HCT116 (cell line): Measurements from ENCODE around the gene IQCK. TPM values are rescaled to one million over a fixed set of nuclear protein-coding genes. Genes with fewer than 3 reads are reported as not detected.

Source experiments
- ATAC-seq: fragments of 200-7000 bp; cut with Tn5 transposase; 2 replicates; pipeline ENCODE4 v1.9.1; 2020; ENCODE audit warnings: mild to moderate bottlenecking, moderate library complexity
- BruUV-seq: library from RNA; stranded (reverse); fragments of 400-500 nt; replicated peaks from 2 replicates; lab custom pipeline; 2021; lab: Mats Ljungman, UMichigan
- CTCF ChIA-PET: fragments of 300-600 bp; sonication (Branson Sonifier 250); formaldehyde crosslinking; loops from one replicate; lab custom pipeline; 2021; ENCODE audit warnings: antibody characterized with exemption; lab: Charles Lee
- POLR2A ChIA-PET: fragments of 300-600, 350-600 bp; sonication (Branson Sonifier 250); formaldehyde crosslinking; loops from one replicate; lab custom pipeline; 2021; ENCODE audit warnings: antibody characterized with exemption; lab: Charles Lee
- RAD21 ChIA-PET, 2 experiments: fragments of 300-600 bp; sonication (Branson Sonifier 250); formaldehyde crosslinking; loops; one replicate each; lab custom pipeline; 2023; ENCODE audit warnings: low total read pairs in 2 of 2; ENCODE audit not compliant: uncharacterized antibody in 2 of 2, unreplicated experiment in 2 of 2, low non-redundant PET in 1 of 2; lab: Charles Lee
- DNase-seq: peaks from one replicate; pipeline ENCODE4 v3.0.0-alpha.2; 2010; ENCODE audit warnings: low read depth, low spot score
- H2AFZ ChIP-seq: fragments of 200-600 bp; shearing (Covaris generic), sonication (generic); 2 replicates; pipeline ENCODE4 v1.6.1; 2017; ENCODE audit warnings: low read depth, mixed run types, mixed read lengths, antibody characterized with exemption, low read length; ENCODE audit not compliant: poor library complexity, severe bottlenecking
- H3K27ac ChIP-seq: 2 replicates; pipeline ENCODE4 v1.5.1; 2012; ENCODE audit warnings: low read depth, low read length
- H3K27me3 ChIP-seq: fragments of 200-600 bp; sonication (generic); 2 replicates; pipeline ENCODE4 v1.6.1; 2016; ENCODE audit warnings: mixed run types, low read length, mixed read lengths; ENCODE audit not compliant: insufficient read depth
- H3K36me3 ChIP-seq, 2 experiments: fragments of 200-500 bp in 1 of 2; fragments of 200-600 bp in 1 of 2; sonication (Bioruptor generic) in 1 of 2; sonication (generic) in 1 of 2; 2 replicates each; pipeline versions ENCODE4 v1.5.1 to v1.6.1; 2014 to 2016; ENCODE audit warnings: low read length in 2 of 2, inconsistent platforms in 1 of 2, mixed read lengths in 1 of 2, mixed run types in 1 of 2; ENCODE audit not compliant: insufficient read depth in 2 of 2, control insufficient read depth in 1 of 2
- H3K4me1 ChIP-seq, 2 experiments: fragments of 200-600 bp in 1 of 2; sonication (generic) in 1 of 2; 2 replicates each; pipeline versions ENCODE4 v1.5.1 to v1.6.1; 2012 to 2017; ENCODE audit warnings: low read length in 2 of 2, inconsistent platforms in 1 of 2, mild to moderate bottlenecking in 1 of 2, mixed read lengths in 1 of 2, mixed run types in 1 of 2, moderate library complexity in 1 of 2; ENCODE audit not compliant: insufficient read depth in 2 of 2, control insufficient read depth in 1 of 2
- H3K4me2 ChIP-seq: fragments of 200-600 bp; sonication (generic); 2 replicates; pipeline ENCODE4 v1.6.1; 2017; ENCODE audit warnings: mixed run types, low read length, mixed read lengths
- H3K4me3 ChIP-seq, 2 experiments: fragments of 200-600 bp in 1 of 2; sonication (generic) in 1 of 2; replicated peaks in 1 of 2; 2 replicates each; pipeline ENCODE4 v1.5.1; 2011 to 2016; ENCODE audit warnings: low read length in 2 of 2, control low read depth in 1 of 2, low read depth in 1 of 2, mild to moderate bottlenecking in 1 of 2, mixed read lengths in 1 of 2, mixed run types in 1 of 2
- H3K79me2 ChIP-seq: fragments of 200-600 bp; sonication (generic); 2 replicates; pipeline ENCODE4 v1.6.1; 2017; ENCODE audit warnings: mild to moderate bottlenecking, mixed run types, low read length, moderate library complexity, mixed read lengths; ENCODE audit not compliant: insufficient read depth
- H3K9ac ChIP-seq: fragments of 200-600 bp; sonication (generic); 2 replicates; pipeline ENCODE4 v1.6.1; 2016; ENCODE audit warnings: low read length, mixed read lengths
- H3K9me2 ChIP-seq: fragments of 200-600 bp; sonication (generic), shearing (Covaris generic); 2 replicates; pipeline ENCODE4 v1.6.1; 2017; ENCODE audit warnings: mixed run types, mild to moderate bottlenecking, moderate library complexity; ENCODE audit not compliant: insufficient read depth
- H3K9me3 ChIP-seq, 2 experiments: fragments of 200-500 bp in 1 of 2; fragments of 200-600 bp in 1 of 2; sonication (Bioruptor generic) in 1 of 2; sonication (generic) in 1 of 2; 2 replicates each; pipeline ENCODE4 v1.6.1; 2014 to 2017; ENCODE audit warnings: low read length in 2 of 2, mixed read lengths in 2 of 2, inconsistent platforms in 1 of 2, low read depth in 1 of 2, mild to moderate bottlenecking in 1 of 2, mixed run types in 1 of 2, moderate library complexity in 1 of 2; ENCODE audit not compliant: control insufficient read depth in 1 of 2, insufficient read depth in 1 of 2
- H4K20me1 ChIP-seq: fragments of 200-600 bp; sonication (generic), shearing (Covaris generic); 2 replicates; pipeline ENCODE4 v1.6.1; 2017; ENCODE audit warnings: mixed run types, mild to moderate bottlenecking, moderate library complexity; ENCODE audit not compliant: insufficient read depth
- CBX3 ChIP-seq: IDR thresholded peaks from 2 replicates; pipeline ENCODE4 v1.6.1; 2012; ENCODE audit warnings: low read depth
- CTCF ChIP-seq, 3 experiments: fragments of 200-600 bp in 1 of 3; sonication (generic) in 1 of 3; IDR thresholded peaks in 2 of 3; conservative IDR thresholded peaks in 1 of 3; 2 replicates each; pipeline ENCODE4 v1.5.1; 2012 to 2017; ENCODE audit warnings: low read depth in 2 of 3, low read length in 2 of 3, antibody characterized with exemption in 1 of 3, borderline replicate concordance in 1 of 3, control low read depth in 1 of 3, mild to moderate bottlenecking in 1 of 3, mixed read lengths in 1 of 3, mixed run types in 1 of 3, moderate library complexity in 1 of 3; ENCODE audit not compliant: insufficient read depth in 1 of 3
- EGR1 ChIP-seq: IDR thresholded peaks from 2 replicates; pipeline ENCODE4 v1.6.1; 2012; ENCODE audit warnings: low read depth
- EZH2 ChIP-seq: fragments of 200-600 bp; sonication (generic); IDR thresholded peaks from 2 replicates; pipeline ENCODE4 v1.6.1; 2017; ENCODE audit warnings: antibody characterized with exemption, mixed run types
- EZH2phosphoT487 ChIP-seq: fragments of 200-600 bp; IDR thresholded peaks from 2 replicates; pipeline ENCODE4 v1.6.1; 2018; ENCODE audit warnings: antibody characterized with exemption, borderline replicate concordance
- FOSL1 ChIP-seq: IDR thresholded peaks from 2 replicates; pipeline ENCODE4 v1.6.1; 2012; ENCODE audit warnings: low read depth
- JUND ChIP-seq: IDR thresholded peaks from 2 replicates; pipeline ENCODE4 v1.6.1; 2012
- MAX ChIP-seq: IDR thresholded peaks from 2 replicates; pipeline ENCODE4 v1.6.1; 2012
- POLR2A ChIP-seq: IDR thresholded peaks from 2 replicates; pipeline ENCODE4 v1.7.0; 2011; ENCODE audit warnings: borderline replicate concordance; ENCODE audit not compliant: insufficient read depth, insufficient read length; ENCODE audit errors: extremely low read depth
- POLR2AphosphoS5 ChIP-seq: IDR thresholded peaks from 2 replicates; pipeline ENCODE4 v1.6.1; 2011; ENCODE audit warnings: mild to moderate bottlenecking, low read depth, low read length, moderate library complexity
- RAD21 ChIP-seq: IDR thresholded peaks from 2 replicates; pipeline ENCODE4 v1.6.1; 2012; ENCODE audit warnings: low read depth, mild to moderate bottlenecking
- REST ChIP-seq: IDR thresholded peaks from 2 replicates; pipeline ENCODE4 v1.6.1; 2012; ENCODE audit warnings: low read depth
- SIN3A ChIP-seq: IDR thresholded peaks from 2 replicates; pipeline ENCODE4 v1.6.1; 2012; ENCODE audit warnings: low read depth
- SP1 ChIP-seq: IDR thresholded peaks from 2 replicates; pipeline ENCODE4 v1.6.1; 2012; ENCODE audit warnings: low read depth
- TCF7L2 ChIP-seq: IDR thresholded peaks from 2 replicates; pipeline ENCODE4 v1.7.0; 2011; ENCODE audit warnings: borderline replicate concordance, inconsistent platforms; ENCODE audit not compliant: insufficient read depth, insufficient read length; ENCODE audit errors: extremely low read depth
- ZBTB33 ChIP-seq: IDR thresholded peaks from 2 replicates; pipeline ENCODE4 v1.6.1; 2011; ENCODE audit warnings: mild to moderate bottlenecking, low read length, moderate library complexity; ENCODE audit not compliant: insufficient replicate concordance; ENCODE audit errors: extremely low read depth
- ZNF274 ChIP-seq: fragments of 200-500 bp; sonication (Bioruptor generic); IDR thresholded peaks from 2 replicates; pipeline ENCODE4 v1.6.1; 2014; ENCODE audit warnings: mild to moderate bottlenecking, low read depth, low read length, inconsistent platforms
- intact Hi-C: fragments of 100-400 bp; cut with micrococcal nuclease; formaldehyde crosslinking; loops from 2 replicates; pipeline ENCODE4 v1.10.0; 2022
- total RNA-seq: library from RNA; stranded (reverse); gene quantifications from one replicate; pipeline ENCODE4 v1.2.1, GENCODE V29; 2021; ENCODE audit not compliant: unreplicated experiment

IQCK gene
- total RNA-seq, 1 experiment from 2014 or later, result 11.8 TPM

GRCh38 chr16:19722269-19722952, 4.3 kb downstream of the IQCK start:
- H3K27ac ChIP-seq, result no peak overlapping the region
- H3K9me3 ChIP-seq, result no peaks in the 10 kb centered on the region
- no peak overlapping the region for H3K4me3 ChIP-seq
- no peak overlapping the region for H3K4me2 ChIP-seq
- intact Hi-C loops, result no loop called here
- no peaks in the 10 kb centered on the region for H3K27me3 ChIP-seq
- H4K20me1 ChIP-seq, result no peaks in the 10 kb centered on the region
- ChIA-PET POLR2A (no interaction called here), CTCF (no interaction called here), RAD21 (no interaction called here)
- TF ChIP-seq EZH2 (no peak), CBX3 (no peak), ZNF274 (no peak), SIN3A (no peak), MAX (no peak), POLR2A (no peak), CTCF (IDR thresholded peaks at IDR 0.05 in 2 of 3, conservative IDR thresholded peaks at IDR 0.05 in 1 of 3; ENCODE audit: borderline replicate concordance in 1 of 3, insufficient read depth in 1 of 3, low read depth in 2 of 3, low read length in 2 of 3) (no peak), SP1 (no peak), EZH2phosphoT487 (no peak), TCF7L2 (no peak), POLR2AphosphoS5 (no peak), FOSL1 (no peak), REST (no peak), JUND (no peak), EGR1 (no peak), RAD21 (no peak), ZBTB33 (no peak)
- no TSS peak for BruUV-seq
- H3K9me2 ChIP-seq, result no peaks in the 10 kb centered on the region
- no peaks in the 10 kb centered on the region for H3K36me3 ChIP-seq
- DNase-seq (no peak), ATAC-seq (no peak)
- H3K79me2 ChIP-seq, result peaks cover 27% of the 10 kb centered on the region
- H3K4me1 ChIP-seq, result peaks cover 0 to 8% of the 10 kb centered on the region in 2 experiments; a peak in 2 of 4 replicates
- no peak overlapping the region for H3K9ac ChIP-seq
- H2AFZ ChIP-seq, result no peak overlapping the region
